Mesenchymal stem cell (in vitro differentiated cells and primary cell): ENCODE results near the gene IL36G.

Experiments used
- DNase-seq: peaks from one replicate; pipeline ENCODE4 v3.0.0-alpha.2; 2013
- H2AFZ ChIP-seq: one replicate; pipeline ENCODE4 v1.6.1; 2013; ENCODE audit warnings: low read depth, mild to moderate bottlenecking, control low read depth, inconsistent platforms, low read length, moderate library complexity
- H2AK5ac ChIP-seq: 2 replicates; pipeline ENCODE4 v1.6.1; 2013; ENCODE audit warnings: low read length, moderate library complexity, mild to moderate bottlenecking, inconsistent platforms; ENCODE audit not compliant: severe bottlenecking
- H2BK120ac ChIP-seq: one replicate; pipeline ENCODE4 v1.6.1; 2013; ENCODE audit warnings: low read depth, mild to moderate bottlenecking, inconsistent platforms, low read length, moderate library complexity
- H2BK12ac ChIP-seq, 2 experiments: one replicate each; pipeline ENCODE4 v1.6.1; 2013; ENCODE audit warnings: inconsistent platforms in 2 of 2, low read length in 2 of 2, mild to moderate bottlenecking in 2 of 2, moderate library complexity in 2 of 2, control low read depth in 1 of 2
- H2BK15ac ChIP-seq: one replicate; pipeline ENCODE4 v1.6.1; 2013; ENCODE audit warnings: mild to moderate bottlenecking, low read depth, inconsistent platforms; ENCODE audit not compliant: poor library complexity, severe bottlenecking
- H2BK5ac ChIP-seq: 2 replicates; pipeline ENCODE4 v1.6.1; 2013; ENCODE audit warnings: low read depth, mild to moderate bottlenecking, low read length, control low read depth, inconsistent platforms; ENCODE audit not compliant: poor library complexity, severe bottlenecking
- H3K14ac ChIP-seq, 2 experiments: one replicate each; pipeline ENCODE4 v1.6.1; 2013; ENCODE audit warnings: inconsistent platforms in 2 of 2, low read length in 2 of 2, control low read depth in 1 of 2, mild to moderate bottlenecking in 1 of 2, moderate library complexity in 1 of 2
- H3K18ac ChIP-seq, 2 experiments: one replicate each; pipeline ENCODE4 v1.6.1; 2013; ENCODE audit warnings: inconsistent platforms in 2 of 2, low read length in 2 of 2, control low read depth in 1 of 2, low read depth in 1 of 2, mild to moderate bottlenecking in 1 of 2
- H3K23ac ChIP-seq, 2 experiments: one replicate each; pipeline ENCODE4 v1.6.1; 2013; ENCODE audit warnings: inconsistent platforms in 2 of 2, low read length in 2 of 2, mild to moderate bottlenecking in 2 of 2, moderate library complexity in 2 of 2, control low read depth in 1 of 2
- H3K27ac ChIP-seq: 2 replicates; pipeline ENCODE4 v1.5.1; 2013; ENCODE audit warnings: mild to moderate bottlenecking, moderate library complexity, low read length, control low read depth, inconsistent platforms; ENCODE audit not compliant: poor library complexity, severe bottlenecking
- H3K27me3 ChIP-seq, 2 experiments: 2 replicates each; pipeline versions ENCODE4 v1.6.1 to v1.7.0; 2013; ENCODE audit warnings: low read length in 2 of 2, mild to moderate bottlenecking in 2 of 2, moderate library complexity in 2 of 2, control low read depth in 1 of 2, inconsistent platforms in 1 of 2; ENCODE audit not compliant: control insufficient read depth in 1 of 2, insufficient read depth in 1 of 2
- H3K36me3 ChIP-seq, 2 experiments: 2 replicates each; pipeline versions ENCODE4 v1.6.1 to v1.7.0; 2013; ENCODE audit warnings: low read length in 2 of 2, control low read depth in 1 of 2, inconsistent platforms in 1 of 2, low read depth in 1 of 2, mild to moderate bottlenecking in 1 of 2; ENCODE audit not compliant: insufficient read depth in 2 of 2, control insufficient read depth in 1 of 2
- H3K4ac ChIP-seq, 2 experiments: one replicate each; pipeline ENCODE4 v1.6.1; 2013; ENCODE audit warnings: inconsistent platforms in 2 of 2, low read length in 2 of 2, mild to moderate bottlenecking in 2 of 2, moderate library complexity in 2 of 2, control low read depth in 1 of 2, low read depth in 1 of 2
- H3K4me1 ChIP-seq: 2 replicates; pipeline ENCODE4 v1.6.1; 2013; ENCODE audit warnings: low read depth, low read length, control low read depth; ENCODE audit not compliant: control insufficient read depth, insufficient read depth
- H3K4me2 ChIP-seq: 2 replicates; pipeline ENCODE4 v1.6.1; 2013; ENCODE audit warnings: low read length, mild to moderate bottlenecking, inconsistent platforms; ENCODE audit not compliant: poor library complexity, severe bottlenecking
- H3K4me3 ChIP-seq, 2 experiments: 2 replicates each; pipeline versions ENCODE4 v1.5.1 to v1.7.0; 2013; ENCODE audit warnings: low read length in 2 of 2, mild to moderate bottlenecking in 2 of 2, control low read depth in 1 of 2, low read depth in 1 of 2; ENCODE audit not compliant: insufficient read depth in 1 of 2
- H3K79me1 ChIP-seq: replicated peaks from 2 replicates; pipeline ENCODE4 v1.6.1; 2013; ENCODE audit warnings: mild to moderate bottlenecking, control low read depth, low read length, inconsistent platforms; ENCODE audit not compliant: poor library complexity, severe bottlenecking
- H3K9ac ChIP-seq: 2 replicates; pipeline ENCODE4 v1.7.0; 2013; ENCODE audit warnings: mild to moderate bottlenecking, low read length, moderate library complexity
- H3K9me3 ChIP-seq: 2 replicates; pipeline ENCODE4 v1.7.0; 2013; ENCODE audit warnings: mild to moderate bottlenecking, low read length; ENCODE audit not compliant: control insufficient read depth
- H4K8ac ChIP-seq: one replicate; pipeline ENCODE4 v1.6.1; 2013; ENCODE audit warnings: inconsistent platforms, mild to moderate bottlenecking, low read length, moderate library complexity
- H4K91ac ChIP-seq: one replicate; pipeline ENCODE4 v1.6.1; 2013; ENCODE audit warnings: mild to moderate bottlenecking, low read length, inconsistent platforms
- WGBS: methylation state at CpG from one replicate; pipeline ENCODE4 v1.1.7; 2013; ENCODE audit warnings: mixed read lengths; 5-methylcytosine and 5-hydroxymethylcytosine counted together

The IL36G gene

GRCh38 chr2:112985090-112985489 is 7.3 kb downstream of the IL36G start:
- no peak overlapping the region for H2AK5ac ChIP-seq
- H3K14ac ChIP-seq: no peak overlapping the region
- no peak overlapping the region for H4K8ac ChIP-seq
- no peak overlapping the region for H3K9ac ChIP-seq
- no peak overlapping the region for H4K91ac ChIP-seq
- H2BK5ac ChIP-seq: no peak overlapping the region
- no peak overlapping the region for H3K4me3 ChIP-seq
- H2BK15ac ChIP-seq: no peak overlapping the region
- H3K9me3 ChIP-seq: peaks cover 15% of the 10 kb centered on the region
- H3K4me1 ChIP-seq: no peaks in the 10 kb centered on the region
- no peak overlapping the region for H3K4me2 ChIP-seq
- no peak overlapping the region for H3K18ac ChIP-seq
- H3K23ac ChIP-seq: no peak overlapping the region
- DNase-seq: no peak
- H3K4ac ChIP-seq: no peak overlapping the region
- peaks cover 25 to 29% of the 10 kb centered on the region in 2 experiments for H3K27me3 ChIP-seq
- H2BK120ac ChIP-seq: no peak overlapping the region
- H3K79me1 ChIP-seq: no peaks in the 10 kb centered on the region
- H2AFZ ChIP-seq: no peak overlapping the region
- H2BK12ac ChIP-seq: no peak overlapping the region
- no peak overlapping the region for H3K27ac ChIP-seq
- 94% methylated on average over 4 of the region's 5 CpGs for WGBS
- H3K36me3 ChIP-seq: no peaks in the 10 kb centered on the region

- Histone ChIP-seq H3K27ac (no peak overlapping the region), H3K18ac (no peak overlapping the region), H2AK5ac (no peak overlapping the region), H2BK12ac (no peak overlapping the region), H3K4me1 (no peaks in the 10 kb centered on the region), H4K91ac (no peak overlapping the region), H3K4me2 (no peak overlapping the region), H3K27me3 (peaks cover under 1 to 4% of the 10 kb centered on the region in 2 experiments), H3K9ac (no peak overlapping the region), H3K14ac (no peak overlapping the region), H3K4me3 (no peak overlapping the region), H4K8ac (no peak overlapping the region), H3K9me3 (peaks cover 42% of the 10 kb centered on the region), H3K36me3 (no peaks in the 10 kb centered on the region), H2BK5ac (no peak overlapping the region), H3K4ac (no peak overlapping the region), H3K79me1 (no peaks in the 10 kb centered on the region), H2BK15ac (no peak overlapping the region), H2BK120ac (no peak overlapping the region), H3K23ac (no peak overlapping the region), H2AFZ (no peak overlapping the region)
- DNase-seq: no peak
- 90% methylated on average over 3 of the region's 3 CpGs for WGBS
These were observed 11.8 kb downstream of the IL36G start for GRCh38 chr2:112989611-112990010.

- no peak overlapping the region for H3K23ac ChIP-seq
- H3K27me3 ChIP-seq: peaks cover 3 to 4% of the 10 kb centered on the region in 2 experiments
- no peaks in the 10 kb centered on the region for H3K79me1 ChIP-seq
- DNase-seq: no peak
- no peak overlapping the region for H2BK5ac ChIP-seq
- no peak overlapping the region for H4K91ac ChIP-seq
- no peak overlapping the region for H3K27ac ChIP-seq
- H3K18ac ChIP-seq: no peak overlapping the region
- no peak overlapping the region for H2AK5ac ChIP-seq
- peaks cover 48% of the 10 kb centered on the region for H3K9me3 ChIP-seq
- no peak overlapping the region for H3K4me3 ChIP-seq
- H4K8ac ChIP-seq: no peak overlapping the region
- H3K4ac ChIP-seq: no peak overlapping the region
- no peaks in the 10 kb centered on the region for H3K4me1 ChIP-seq
- H3K36me3 ChIP-seq: no peaks in the 10 kb centered on the region
- no peak overlapping the region for H3K9ac ChIP-seq
- H2AFZ ChIP-seq: no peak overlapping the region
- H2BK12ac ChIP-seq: no peak overlapping the region
- H3K4me2 ChIP-seq: no peak overlapping the region
- H3K14ac ChIP-seq: no peak overlapping the region
- no peak overlapping the region for H2BK120ac ChIP-seq
- no peak overlapping the region for H2BK15ac ChIP-seq
These were observed 16.0 kb downstream of the IL36G start for GRCh38 chr2:112993831-112994230.

GRCh38 chr2:112994648-112995047 is 16.8 kb downstream of the IL36G start:
- no peak overlapping the region for H3K27ac ChIP-seq
- no peak overlapping the region for H3K4me2 ChIP-seq
- no peak overlapping the region for H3K9ac ChIP-seq
- H2BK12ac ChIP-seq: no peak overlapping the region
- no peak for DNase-seq
- 54% methylated on average over 1 of the region's 2 CpGs for WGBS
- no peak overlapping the region for H3K4me3 ChIP-seq
- peaks cover 3 to 4% of the 10 kb centered on the region in 2 experiments for H3K27me3 ChIP-seq
- H2BK5ac ChIP-seq: no peak overlapping the region
- no peak overlapping the region for H2BK15ac ChIP-seq
- H3K79me1 ChIP-seq: no peaks in the 10 kb centered on the region
- H3K4ac ChIP-seq: no peak overlapping the region
- no peak overlapping the region for H4K8ac ChIP-seq
- H3K4me1 ChIP-seq: no peaks in the 10 kb centered on the region
- H3K14ac ChIP-seq: no peak overlapping the region
- no peaks in the 10 kb centered on the region for H3K36me3 ChIP-seq
- H2BK120ac ChIP-seq: no peak overlapping the region
- no peak overlapping the region for H3K18ac ChIP-seq
- peaks cover 43% of the 10 kb centered on the region for H3K9me3 ChIP-seq
- no peak overlapping the region for H3K23ac ChIP-seq
- H4K91ac ChIP-seq: no peak overlapping the region
- H2AK5ac ChIP-seq: no peak overlapping the region
- H2AFZ ChIP-seq: no peak overlapping the region
